Measurements from ENCODE around the gene FOXP1.

The FOXP1 gene

DNA sequence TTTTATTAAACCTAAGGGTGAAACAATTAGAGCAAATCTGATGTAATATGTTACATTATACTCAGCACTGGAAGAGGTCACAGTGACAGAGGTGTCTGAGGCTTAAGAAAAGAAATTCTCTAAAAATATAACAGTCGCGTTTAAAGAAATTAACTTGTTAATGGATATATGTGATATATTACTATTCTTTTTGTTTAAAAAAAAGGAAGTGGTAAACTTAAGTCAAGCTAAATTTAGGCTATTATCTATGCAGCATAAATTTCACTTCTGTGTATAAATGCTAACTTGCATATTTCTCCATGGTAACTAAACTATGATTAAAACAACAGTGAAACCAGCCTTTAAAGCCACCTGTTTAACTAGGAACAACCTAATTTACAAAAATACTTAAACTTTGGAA is 191.3 kb downstream of the FOXP1 start:
- DNase-seq = no peak

GRCh38 chr3:71391361-71391760 is 192.2 kb downstream of the FOXP1 start:
- no peak for DNase-seq

- DNase-seq = no peak
Measured at GRCh38 chr3:71389911-71390573, 193.5 kb downstream of the FOXP1 start.

GRCh38 chr3:71389191-71389590 is 194.3 kb downstream of the FOXP1 start:
- no peak for DNase-seq

- no peak for DNase-seq
Measured at GRCh38 chr3:71388535-71389120, 194.9 kb downstream of the FOXP1 start.

DNA sequence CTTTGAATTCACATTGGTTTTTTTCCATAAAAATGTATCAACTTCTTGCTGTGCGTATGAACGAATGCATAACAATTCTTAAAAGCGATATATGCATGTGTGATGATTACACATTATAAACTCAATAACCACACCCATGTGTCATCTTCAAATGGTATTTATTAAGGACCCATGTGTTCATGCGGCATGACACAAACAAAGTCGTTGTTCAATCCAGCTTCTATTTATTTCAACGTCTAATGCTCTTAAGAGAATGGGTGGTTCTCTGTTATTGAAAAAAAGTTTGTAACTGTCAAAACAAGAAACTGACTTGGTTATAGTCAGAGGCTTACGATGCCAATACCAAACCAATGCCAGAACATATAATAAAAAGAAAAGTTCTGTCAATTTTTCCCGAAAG is 195.9 kb downstream of the FOXP1 start:
- DNase-seq = no peak

- DNase-seq = no peak
Measured at GRCh38 chr3:71384837-71385716, 198.5 kb downstream of the FOXP1 start.

- DNase-seq = no peak
Measured at GRCh38 chr3:71384388-71384787, 199.1 kb downstream of the FOXP1 start.

GRCh38 chr3:71380096-71380495 is 203.4 kb downstream of the FOXP1 start:
- no peak for DNase-seq

DNA sequence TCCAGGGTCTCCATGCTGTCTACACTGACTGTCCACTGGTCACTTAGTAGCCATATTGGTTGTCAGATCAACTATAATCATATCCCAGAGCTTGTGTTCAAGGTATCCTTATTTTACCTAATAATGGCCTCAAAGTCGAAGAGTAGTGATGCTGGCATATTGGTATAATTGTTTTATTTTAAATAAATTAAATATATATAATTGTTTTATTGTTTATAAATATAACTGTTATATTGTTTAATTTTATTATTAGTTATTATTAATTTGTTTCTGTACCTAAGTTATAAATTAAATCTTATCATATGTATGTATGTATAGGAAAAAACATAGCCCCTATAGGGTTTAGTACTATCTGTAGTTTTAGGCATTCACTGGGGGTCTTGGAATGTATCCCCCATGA is 205.0 kb downstream of the FOXP1 start:
- DNase-seq = no peak

- DNase-seq = no peak
Measured at GRCh38 chr3:71376911-71377310, 206.6 kb downstream of the FOXP1 start.

DNA sequence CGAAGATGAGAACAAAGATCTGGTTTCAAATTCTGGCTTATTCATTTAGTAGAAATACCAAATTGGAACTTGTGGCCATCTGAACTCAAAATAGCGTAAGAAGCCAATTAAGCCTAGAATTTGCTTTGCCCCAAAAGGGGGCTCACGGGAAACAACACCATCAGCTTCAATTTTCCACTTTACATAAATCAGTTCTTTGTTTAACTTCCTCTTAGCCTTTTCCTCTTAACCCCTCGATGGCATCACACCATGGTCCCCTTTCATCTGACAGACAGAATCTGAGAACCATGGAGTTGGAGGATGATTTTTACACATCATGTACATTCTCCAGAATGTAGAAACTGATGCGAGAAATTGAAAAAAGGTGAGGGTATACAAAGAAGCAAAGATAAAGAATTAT is 207.0 kb downstream of the FOXP1 start:
- no peak for DNase-seq

GRCh38 chr3:71374582-71374981 is 208.9 kb downstream of the FOXP1 start:
- no peak for DNase-seq

GRCh38 chr3:71372911-71373637 is 210.5 kb downstream of the FOXP1 start:
- DNase-seq = no peak

DNA sequence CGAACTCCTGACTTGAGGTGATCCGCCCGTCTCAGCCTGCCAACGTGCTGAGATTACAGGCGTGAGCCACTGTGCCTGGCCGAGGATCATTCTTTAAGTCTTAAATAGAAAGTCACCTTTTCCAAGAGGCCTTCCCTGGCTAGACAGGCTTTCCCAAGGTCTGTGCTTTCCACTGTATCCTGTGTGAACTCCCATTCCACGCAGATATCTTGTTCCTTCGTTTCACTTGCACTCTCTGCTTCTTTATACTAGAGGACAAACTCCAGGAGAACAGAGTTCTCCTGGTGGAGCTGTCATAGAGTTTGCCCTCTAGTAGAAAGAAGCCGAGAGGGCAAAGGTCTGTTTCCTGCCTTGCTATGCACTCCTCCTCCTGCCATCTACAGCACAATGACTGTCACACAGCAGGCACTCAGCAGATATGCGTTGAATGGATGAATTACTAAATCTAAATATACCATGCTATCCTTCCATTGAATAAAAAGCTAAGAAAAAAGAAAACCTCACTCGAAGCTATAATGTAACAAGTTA is 211.2 kb downstream of the FOXP1 start:
- no peak for DNase-seq

DNA sequence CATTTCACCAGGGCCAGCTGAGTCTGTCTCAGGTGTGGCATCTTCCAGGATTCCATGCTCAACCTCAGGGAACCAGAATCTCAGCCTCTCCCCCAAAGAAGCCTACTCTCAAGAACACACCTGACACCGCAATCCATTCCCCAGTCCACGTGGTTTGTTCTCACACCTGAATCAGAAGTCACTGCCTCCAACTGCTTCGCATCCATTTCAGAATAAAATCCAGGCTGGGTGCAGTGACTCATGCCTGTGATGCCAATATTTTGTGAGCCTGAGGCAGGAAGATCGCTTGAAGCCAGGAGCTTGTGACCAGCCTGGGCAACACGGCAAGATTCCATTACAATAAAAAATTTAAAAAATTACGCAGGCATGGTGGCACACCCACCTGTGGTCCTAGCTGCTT is 212.2 kb downstream of the FOXP1 start:
- no peak for DNase-seq

DNA sequence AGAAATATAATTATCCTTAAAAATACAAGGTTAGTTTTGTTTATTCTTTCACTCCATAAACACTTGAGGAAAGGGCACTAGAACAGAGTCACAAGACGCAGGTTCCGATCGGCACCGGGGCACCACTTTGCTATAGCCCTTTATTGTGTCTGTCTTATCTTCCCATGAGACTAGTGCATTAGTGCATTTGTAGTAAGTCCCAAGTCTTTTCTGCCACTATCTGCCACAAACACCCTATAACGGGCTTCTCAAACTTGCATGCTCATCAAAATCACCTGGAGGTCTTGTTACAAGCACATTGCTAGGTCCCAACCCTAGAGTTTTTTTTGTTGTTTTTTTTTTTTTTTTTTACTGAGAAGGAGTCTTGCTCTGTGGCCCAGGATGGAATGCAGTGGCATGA is 213.1 kb downstream of the FOXP1 start:
- DNase-seq = no peak

DNA sequence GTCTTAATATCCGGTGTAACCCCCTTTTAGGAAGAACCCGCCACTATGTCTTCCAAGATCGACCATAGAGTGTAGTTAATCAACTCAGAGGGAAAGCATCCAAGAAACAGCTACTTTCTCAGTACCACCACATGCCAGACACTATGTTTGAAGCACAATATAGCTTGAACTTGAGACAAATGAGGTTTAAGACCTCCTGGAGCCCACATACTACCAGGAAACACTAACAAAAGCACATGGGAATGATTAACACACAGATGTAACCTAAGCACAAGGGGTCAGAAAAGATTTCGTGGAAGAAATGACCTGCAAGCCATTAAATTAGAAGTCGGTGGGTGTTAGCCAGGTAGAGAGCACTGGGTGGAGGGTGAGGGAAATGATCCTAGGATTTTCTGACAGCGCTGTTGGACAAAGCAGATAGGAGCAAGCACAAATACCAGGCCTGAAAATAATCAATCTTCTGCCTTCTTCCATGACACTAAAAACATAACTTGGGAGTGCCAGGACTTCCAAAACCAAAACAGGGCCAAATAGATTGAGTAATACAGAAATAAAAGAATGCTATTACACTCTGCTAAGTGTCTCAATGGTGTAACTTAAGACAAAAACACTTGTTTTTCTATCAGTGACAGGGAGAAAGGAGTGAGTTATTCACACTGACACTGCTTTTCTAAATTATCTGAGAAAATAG is 213.7 kb downstream of the FOXP1 start:
- DNase-seq = no peak

DNA sequence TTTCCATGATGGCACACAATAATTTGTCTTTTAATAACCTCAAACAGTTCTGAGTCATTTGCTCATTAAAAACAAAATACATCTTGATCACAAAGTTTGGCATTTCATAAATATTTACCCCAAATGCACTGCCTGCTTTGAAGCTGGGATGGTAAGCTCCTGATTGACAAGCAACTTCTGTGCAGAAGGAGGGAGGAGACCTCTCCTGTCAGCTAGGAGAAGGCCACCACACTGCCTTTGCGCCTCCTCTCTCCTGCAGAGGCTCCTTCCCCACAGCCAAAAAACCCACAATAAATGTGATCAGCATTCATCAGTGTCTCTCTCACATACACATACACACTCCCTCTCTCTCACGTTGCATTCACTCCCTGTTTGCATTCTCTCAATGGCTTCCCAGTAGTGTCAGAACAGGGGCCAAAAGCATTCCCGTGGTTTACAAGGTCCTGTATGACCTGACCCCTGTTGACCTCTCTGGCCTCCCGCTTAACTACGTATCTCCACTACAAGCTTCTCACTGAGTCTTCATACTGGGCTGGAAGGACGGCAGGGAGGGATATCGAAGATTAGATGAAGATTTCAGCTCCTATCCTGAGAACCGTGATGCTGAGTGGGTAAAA is 216.4 kb downstream of the FOXP1 start:
- DNase-seq = no peak

GRCh38 chr3:71361334-71361890 is 222.1 kb downstream of the FOXP1 start:
- DNase-seq = no peak

DNA sequence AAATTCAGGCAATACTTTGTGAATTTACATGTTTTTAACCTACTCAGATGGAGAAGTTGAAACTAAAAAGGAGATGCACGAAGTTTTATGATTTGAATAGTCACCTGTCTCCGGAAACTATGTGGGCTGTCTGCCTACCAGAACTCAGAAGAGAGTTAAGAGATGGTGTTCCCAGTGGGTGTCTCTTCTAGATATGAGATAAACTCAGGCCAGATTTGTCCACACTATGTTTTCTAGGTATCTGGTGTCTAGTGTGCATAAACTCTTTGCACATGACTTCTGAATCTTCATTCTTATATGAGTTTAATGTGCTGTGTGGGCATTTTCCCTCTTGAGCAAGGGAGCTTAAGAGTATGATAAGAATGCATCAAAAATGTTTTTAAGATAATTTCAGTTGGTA is 222.8 kb downstream of the FOXP1 start:
- no peak for DNase-seq

GRCh38 chr3:71360180-71360579 is 223.3 kb downstream of the FOXP1 start:
- no peak for DNase-seq
